NCI-H128 (cell line): ENCODE data around the gene BTN3A1.
"Not testable (repeated sequence)": the region's sequence is repeated elsewhere in the genome, so short reads cannot be mapped to it uniquely, and the experiment has no call there.

Experiments used
- DNase-seq: peaks from one replicate; lab custom pipeline; 2025; ENCODE audit not compliant: unreplicated experiment; lab: John Stamatoyannopoulos, UW

Gene BTN3A1

GRCh38 chr6:26439151-26440125 is 37.4 kb downstream of the BTN3A1 start:
- no peak for DNase-seq

- no peak for DNase-seq
These were observed 38.9 kb downstream of the BTN3A1 start for GRCh38 chr6:26440977-26441358.

GRCh38 chr6:26441977-26442376 is 39.9 kb downstream of the BTN3A1 start:
- no peak for DNase-seq

- DNase-seq, result no peak
These were observed 44.0 kb downstream of the BTN3A1 start for GRCh38 chr6:26445934-26446667.

GRCh38 chr6:26447257-26447656 is 45.2 kb downstream of the BTN3A1 start:
- DNase-seq, result no peak

GRCh38 chr6:26450240-26450639 is 48.2 kb downstream of the BTN3A1 start:
- no peak for DNase-seq

- no peak for DNase-seq
These were observed 50.7 kb downstream of the BTN3A1 start for GRCh38 chr6:26452631-26453235.

GRCh38 chr6:26454631-26455030 is 52.6 kb downstream of the BTN3A1 start:
- no peak for DNase-seq

GRCh38 chr6:26455357-26455970 is 53.4 kb downstream of the BTN3A1 start:
- no peak for DNase-seq

- DNase-seq, result no peak
These were observed 55.3 kb downstream of the BTN3A1 start for GRCh38 chr6:26457264-26457805.

GRCh38 chr6:26457806-26458688 is 56.0 kb downstream of the BTN3A1 start, which contains the start of gene BTN2A1:
TSS of gene BTN2A1 (plus strand) at chr6:26457955. CDS start at chr6:26458637, 682 bp downstream.
- DNase-seq, result peak; percentile 77

- no peak for DNase-seq
These were observed 57.1 kb downstream of the BTN3A1 start for GRCh38 chr6:26459023-26459810.

GRCh38 chr6:26461353-26461752 is 59.3 kb downstream of the BTN3A1 start:
- not testable (repeated sequence) for DNase-seq

- no peak for DNase-seq
These were observed 61.9 kb downstream of the BTN3A1 start for GRCh38 chr6:26464014-26464413.

GRCh38 chr6:26464416-26465131 is 62.5 kb downstream of the BTN3A1 start:
- DNase-seq, result no peak
